IPS-20b (cell line): ENCODE results near the gene RBM20.
"Not testable (repeated sequence)": the region's sequence is repeated elsewhere in the genome, so short reads cannot be mapped to it uniquely, and the experiment has no call there.

Experiments used
- H3K27ac ChIP-seq: one replicate; pipeline ENCODE4 v1.5.1; 2013; ENCODE audit warnings: low read length
- H3K27me3 ChIP-seq: 2 replicates; pipeline ENCODE4 v1.6.1; 2013; ENCODE audit warnings: mild to moderate bottlenecking, low read length, inconsistent platforms; ENCODE audit not compliant: insufficient read depth
- H3K36me3 ChIP-seq: 2 replicates; pipeline ENCODE4 v1.6.1; 2013; ENCODE audit warnings: low read depth, mild to moderate bottlenecking, inconsistent platforms, low read length, moderate library complexity; ENCODE audit not compliant: insufficient read depth
- H3K4me1 ChIP-seq: 2 replicates; pipeline ENCODE4 v1.6.1; 2013; ENCODE audit warnings: mild to moderate bottlenecking, control low read depth, inconsistent platforms, low read length, moderate library complexity; ENCODE audit not compliant: insufficient read depth
- H3K4me3 ChIP-seq: 2 replicates; pipeline ENCODE4 v1.5.1; 2013; ENCODE audit warnings: mild to moderate bottlenecking, low read length, inconsistent platforms
- H3K9ac ChIP-seq: 2 replicates; pipeline ENCODE4 v1.6.1; 2013; ENCODE audit warnings: low read depth, mild to moderate bottlenecking, inconsistent platforms, low read length, moderate library complexity
- H3K9me3 ChIP-seq: 2 replicates; pipeline ENCODE4 v1.6.1; 2013; ENCODE audit warnings: mild to moderate bottlenecking, low read depth, low read length, inconsistent platforms; ENCODE audit not compliant: insufficient read depth

RBM20 gene

DNA sequence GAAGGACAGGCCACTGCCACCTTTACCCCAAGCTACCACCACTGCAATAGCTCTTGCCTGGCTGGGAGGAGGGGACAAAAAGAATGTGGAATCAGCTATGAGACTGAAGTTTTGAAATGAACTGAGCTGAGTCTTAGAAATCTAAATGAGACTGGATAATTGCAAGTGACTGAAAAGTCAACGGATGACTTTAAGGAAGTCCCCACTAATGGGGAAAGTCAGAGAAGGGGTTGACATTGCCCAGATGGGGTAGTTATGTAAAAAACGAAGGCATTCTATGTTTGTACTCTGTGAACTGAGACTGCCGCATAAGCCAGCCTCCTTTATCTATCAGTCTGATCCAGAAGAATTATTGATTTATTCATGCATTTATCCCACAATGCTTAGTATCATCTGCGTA lies 67.2 kb downstream of the RBM20 start:
- no peak overlapping the region for H3K27ac ChIP-seq
- peaks cover 6% of the 10 kb centered on the region for H3K4me1 ChIP-seq
- no peak overlapping the region for H3K9ac ChIP-seq
- no peaks in the 10 kb centered on the region for H3K36me3 ChIP-seq
- H3K27me3 ChIP-seq = no peaks in the 10 kb centered on the region
- no peaks in the 10 kb centered on the region for H3K9me3 ChIP-seq
- no peak overlapping the region for H3K4me3 ChIP-seq

- no peaks in the 10 kb centered on the region for H3K36me3 ChIP-seq
- H3K4me1 ChIP-seq = no peaks in the 10 kb centered on the region
- H3K27me3 ChIP-seq = no peaks in the 10 kb centered on the region
- H3K9ac ChIP-seq = no peak overlapping the region
- no peaks in the 10 kb centered on the region for H3K9me3 ChIP-seq
- H3K27ac ChIP-seq = no peak overlapping the region
- H3K4me3 ChIP-seq = no peak overlapping the region
Measured at GRCh38 chr10:110714356-110714755, 70.2 kb downstream of the RBM20 start.

DNA sequence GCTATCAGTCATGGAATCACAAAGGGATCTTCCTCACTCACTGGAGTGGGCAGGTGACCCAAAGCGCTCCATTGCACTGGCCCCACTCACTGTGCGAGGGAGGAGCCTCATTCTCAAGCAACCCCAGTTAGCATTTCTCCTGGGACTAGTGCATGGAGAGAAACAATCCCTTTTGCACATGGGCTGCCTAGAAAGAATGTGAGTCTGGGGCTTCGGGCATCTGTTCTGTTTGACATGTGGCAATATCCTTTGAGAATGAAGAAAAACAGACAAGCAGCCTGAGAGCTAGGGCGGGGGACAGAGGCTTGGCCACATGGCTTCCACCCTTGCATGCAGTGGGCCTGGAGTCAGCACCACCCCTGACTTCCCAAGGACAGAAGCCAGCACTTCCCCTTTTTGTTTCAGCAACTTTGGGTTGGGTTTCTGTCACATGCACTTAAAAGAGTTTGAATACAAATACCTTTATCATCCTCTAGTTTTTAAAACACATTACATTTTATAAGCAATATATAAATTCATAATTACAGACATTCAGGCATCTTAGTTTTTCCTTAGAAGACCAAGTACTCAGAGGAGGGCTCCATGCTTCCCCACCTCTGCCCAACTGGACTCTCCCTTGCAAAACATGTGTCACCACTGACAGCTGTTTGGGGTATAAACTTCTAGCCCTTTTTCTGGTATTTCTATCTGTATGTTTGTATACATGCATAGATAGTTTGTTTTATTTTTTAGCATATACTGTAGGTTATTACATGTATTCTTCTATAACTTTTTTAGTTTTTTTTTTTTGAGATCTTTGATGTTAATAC lies 73.8 kb downstream of the RBM20 start:
- no peak overlapping the region for H3K4me3 ChIP-seq
- no peak overlapping the region for H3K9ac ChIP-seq
- no peaks in the 10 kb centered on the region for H3K27me3 ChIP-seq
- H3K27ac ChIP-seq = no peak overlapping the region
- no peaks in the 10 kb centered on the region for H3K9me3 ChIP-seq
- H3K4me1 ChIP-seq = no peaks in the 10 kb centered on the region
- no peaks in the 10 kb centered on the region for H3K36me3 ChIP-seq

DNA sequence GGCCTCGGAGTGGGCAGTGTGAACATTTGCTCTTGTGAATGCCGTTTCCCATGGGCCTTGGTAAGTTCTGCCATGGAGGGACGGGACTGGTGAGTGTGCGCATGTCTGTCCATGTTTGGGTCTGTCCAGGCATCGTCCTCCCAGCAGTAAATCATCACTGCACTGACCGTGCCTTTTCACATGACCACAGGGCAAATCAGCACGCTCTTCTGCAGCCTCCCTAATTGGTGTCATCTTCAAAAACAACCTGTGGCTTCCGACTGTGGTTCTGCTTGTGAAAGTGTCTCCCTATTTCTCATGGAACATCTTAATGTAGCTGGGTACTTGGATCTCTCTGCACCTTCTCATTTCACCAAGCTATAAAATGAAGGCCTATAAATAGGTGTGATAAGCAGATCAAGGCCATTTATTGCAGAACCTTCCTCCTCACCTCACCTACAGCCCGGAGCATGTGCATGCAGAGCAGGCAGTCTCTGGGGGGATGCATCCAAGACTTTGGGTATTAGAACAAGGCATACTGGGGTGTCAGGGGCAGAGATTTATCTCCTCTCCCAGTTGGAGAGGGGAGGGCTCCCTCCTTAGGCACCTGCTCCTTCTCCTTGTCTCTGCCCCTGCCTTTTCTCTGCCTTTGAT lies 77.4 kb downstream of the RBM20 start:
- Histone ChIP-seq H3K36me3 (no peaks in the 10 kb centered on the region), H3K9ac (no peak overlapping the region), H3K4me1 (0 out of 2 replicates have a peak, but pooled peaks cover 4% of the 10 kb centered on the region), H3K27ac (no peak overlapping the region), H3K9me3 (no peaks in the 10 kb centered on the region), H3K4me3 (no peak overlapping the region), H3K27me3 (no peaks in the 10 kb centered on the region)

GRCh38 chr10:110723224-110723891 lies 79.2 kb downstream of the RBM20 start:
- H3K27me3 ChIP-seq = no peaks in the 10 kb centered on the region
- H3K36me3 ChIP-seq = no peaks in the 10 kb centered on the region
- 0 out of 2 replicates have a peak, but pooled peaks cover 4% of the 10 kb centered on the region for H3K4me1 ChIP-seq
- H3K27ac ChIP-seq = no peak overlapping the region
- no peaks in the 10 kb centered on the region for H3K9me3 ChIP-seq
- H3K4me3 ChIP-seq = no peak overlapping the region
- H3K9ac ChIP-seq = no peak overlapping the region

DNA sequence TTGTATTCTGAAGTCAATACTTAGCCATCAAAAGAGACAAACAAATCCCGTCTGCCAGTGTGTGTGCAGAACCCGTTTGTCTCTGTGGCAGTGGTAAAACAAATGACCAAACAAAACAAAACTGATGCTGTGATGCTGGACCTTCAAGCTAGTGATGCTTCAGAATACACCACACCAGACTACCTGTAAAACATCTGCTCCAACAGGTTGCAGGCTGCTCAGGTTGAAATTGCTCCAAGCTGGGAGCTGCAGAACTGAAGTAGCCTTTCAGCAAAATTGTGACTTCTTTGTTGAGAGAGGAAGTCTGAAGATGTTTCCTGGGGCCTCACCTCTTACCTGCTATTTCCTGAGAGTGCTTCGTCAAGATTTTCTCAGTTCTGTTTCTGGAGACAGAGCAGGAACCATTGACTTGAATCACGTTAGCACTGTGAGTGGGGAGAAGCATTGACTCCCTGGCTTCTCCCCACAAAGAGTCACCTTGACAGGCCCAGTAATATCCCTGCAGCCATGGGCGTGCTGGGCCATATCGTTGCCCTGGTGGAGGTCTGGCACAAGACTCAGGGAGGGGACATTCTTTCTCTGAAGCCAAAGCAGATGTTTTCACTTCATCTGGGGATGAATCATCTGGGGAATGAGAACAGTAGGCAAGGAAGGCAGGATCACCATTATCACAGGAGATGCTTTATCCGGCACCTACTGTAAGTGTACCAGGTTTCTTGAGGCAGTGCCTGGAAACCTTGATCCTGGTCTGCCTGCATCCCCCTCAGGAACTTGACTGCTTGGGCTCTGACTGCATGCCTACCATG lies 80.2 kb downstream of the RBM20 start:
- Histone ChIP-seq H3K9me3 (no peaks in the 10 kb centered on the region), H3K27ac (no peak overlapping the region), H3K4me3 (no peak overlapping the region), H3K27me3 (no peaks in the 10 kb centered on the region), H3K36me3 (no peaks in the 10 kb centered on the region), H3K4me1 (0 out of 2 replicates have a peak, but pooled peaks cover 4% of the 10 kb centered on the region), H3K9ac (no peak overlapping the region)

- H3K27me3 ChIP-seq = no peaks in the 10 kb centered on the region
- H3K36me3 ChIP-seq = no peaks in the 10 kb centered on the region
- no peak overlapping the region for H3K27ac ChIP-seq
Measured at GRCh38 chr10:110724937-110725336, 80.8 kb downstream of the RBM20 start.

GRCh38 chr10:110725801-110726630 lies 81.9 kb downstream of the RBM20 start:
- H3K9ac ChIP-seq = no peak overlapping the region
- no peaks in the 10 kb centered on the region for H3K27me3 ChIP-seq
- H3K4me1 ChIP-seq = 0 out of 2 replicates have a peak, but pooled peaks cover 4% of the 10 kb centered on the region
- H3K27ac ChIP-seq = no peak overlapping the region
- H3K36me3 ChIP-seq = no peaks in the 10 kb centered on the region
- no peaks in the 10 kb centered on the region for H3K9me3 ChIP-seq
- no peak overlapping the region for H3K4me3 ChIP-seq

More at GRCh38 chr10:110724937-110725336, 80.8 kb downstream of the RBM20 start:
- Histone ChIP-seq H3K4me1 (0 out of 2 replicates have a peak, but pooled peaks cover 4% of the 10 kb centered on the region), H3K9me3 (no peaks in the 10 kb centered on the region), H3K4me3 (no peak overlapping the region), H3K9ac (no peak overlapping the region)

DNA sequence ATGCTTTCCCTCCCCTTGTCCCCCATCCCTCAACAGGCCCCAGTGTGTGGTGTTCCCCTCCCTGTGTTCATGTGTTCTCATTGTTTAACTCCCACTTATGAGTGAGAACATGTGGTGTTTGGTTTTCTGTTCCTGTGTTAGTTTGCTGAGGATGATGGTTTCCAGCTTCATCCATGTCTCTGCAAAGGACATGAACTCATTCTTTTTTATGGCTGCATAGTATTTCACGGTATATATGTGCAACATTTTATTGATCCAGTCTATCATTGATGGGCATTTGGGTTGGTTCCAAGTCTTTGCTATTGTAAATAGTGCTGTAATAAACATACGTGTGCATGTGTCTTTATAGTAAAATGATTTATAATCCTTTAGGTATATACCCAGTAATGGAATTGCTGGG lies 83.6 kb downstream of the RBM20 start:
- not testable (repeated sequence) for H3K4me3 ChIP-seq, H3K36me3 ChIP-seq

GRCh38 chr10:110730345-110731050 lies 86.4 kb downstream of the RBM20 start:
- Histone ChIP-seq H3K9me3 (no peaks in the 10 kb centered on the region), H3K9ac (no peak overlapping the region), H3K27ac (no peak overlapping the region), H3K36me3 (no peaks in the 10 kb centered on the region), H3K4me3 (no peak overlapping the region), H3K4me1 (no peaks in the 10 kb centered on the region), H3K27me3 (no peaks in the 10 kb centered on the region)

More for the DNA sequence above, 83.6 kb downstream of the RBM20 start:
- H3K27me3 ChIP-seq, H3K9me3 ChIP-seq, H3K27ac ChIP-seq, H3K9ac ChIP-seq, H3K4me1 ChIP-seq: not testable (repeated sequence)
